ENCODE data around the gene NOTCH3.

The NOTCH3 gene

DNA sequence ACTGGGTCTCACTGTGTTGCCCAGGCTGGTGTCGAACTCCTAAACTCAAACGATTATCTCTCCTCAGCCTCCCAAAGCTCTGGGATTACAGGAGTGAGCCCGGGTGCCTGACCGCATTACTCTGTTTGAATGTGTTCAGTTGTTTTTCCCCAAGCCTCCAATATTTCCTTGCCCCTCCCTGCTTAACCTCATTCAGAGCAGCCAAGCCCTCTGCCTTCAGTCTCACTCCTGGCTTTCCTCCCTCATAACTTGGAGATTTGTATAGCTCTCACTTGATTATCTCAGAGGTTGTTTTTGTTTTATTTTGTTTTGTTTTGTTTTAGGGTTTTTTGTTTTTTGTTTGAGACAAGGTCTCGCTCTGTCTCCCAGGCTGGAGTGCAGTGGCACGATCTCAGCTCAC lies 20.0 kb upstream of the NOTCH3 start:
- H3K27ac Mint-ChIP-seq: no peak overlapping the region
- H3K27me3 Mint-ChIP-seq: peaks cover 28% of the 10 kb centered on the region
- no peaks in the 10 kb centered on the region for H3K9me3 Mint-ChIP-seq
- peaks cover 18% of the 10 kb centered on the region for H3K4me1 Mint-ChIP-seq
- DNase-seq (no peak), ATAC-seq (no peak)
- no peaks in the 10 kb centered on the region for H3K36me3 Mint-ChIP-seq (ENCODE audit: low read depth)
- no peak overlapping the region for H3K4me3 Mint-ChIP-seq

DNA sequence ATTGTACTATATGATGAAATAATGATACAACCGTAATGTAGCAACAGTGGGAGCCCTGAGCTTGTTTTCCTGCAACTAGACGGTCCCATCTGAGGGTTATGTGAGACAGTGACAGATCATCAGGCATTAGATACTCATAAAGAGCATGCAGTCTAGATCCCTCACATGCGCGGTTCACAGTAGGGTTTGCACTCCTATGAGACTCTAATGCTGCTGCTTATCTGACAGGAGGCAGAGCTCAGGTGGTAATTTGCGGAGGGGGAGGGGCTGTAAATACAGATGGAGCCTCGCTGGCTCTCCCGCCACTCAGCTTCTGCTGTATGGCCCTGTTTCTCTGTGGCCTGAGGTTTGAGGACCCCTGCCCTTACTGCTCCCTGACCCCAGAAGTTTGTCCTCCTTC lies 17.7 kb upstream of the NOTCH3 start:
- no peak for ATAC-seq
- peaks cover 14% of the 10 kb centered on the region for H3K27me3 Mint-ChIP-seq
- peaks cover 12% of the 10 kb centered on the region for H3K4me1 Mint-ChIP-seq
- no peaks in the 10 kb centered on the region for H3K36me3 Mint-ChIP-seq (ENCODE audit: low read depth)
- no peak overlapping the region for H3K4me3 Mint-ChIP-seq
- H3K9me3 Mint-ChIP-seq: no peaks in the 10 kb centered on the region
- DNase-seq: no peak
- no peak overlapping the region for H3K27ac Mint-ChIP-seq

DNA sequence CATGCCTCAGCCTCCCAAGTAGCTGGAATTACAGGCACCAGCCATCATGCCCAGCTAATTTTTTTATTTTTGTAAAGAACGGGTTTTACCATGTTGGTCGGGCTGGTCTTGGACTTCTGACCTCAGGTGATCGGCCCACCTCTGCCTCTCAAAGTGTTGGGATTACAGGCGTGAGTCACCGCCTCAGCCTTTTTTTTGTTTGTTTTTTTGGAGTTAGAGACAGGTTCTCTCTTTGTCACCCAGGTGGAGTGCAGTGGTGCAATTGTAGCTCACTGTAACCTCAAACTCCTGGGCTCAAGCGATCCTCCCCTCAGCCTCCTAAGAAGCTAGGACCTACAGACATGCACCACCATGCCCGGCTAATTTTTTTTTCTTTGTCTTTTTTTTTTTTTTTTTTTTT lies 15.6 kb upstream of the NOTCH3 start:
- no peak for ATAC-seq
- H3K9me3 Mint-ChIP-seq: no peaks in the 10 kb centered on the region
- H3K27ac Mint-ChIP-seq: no peak overlapping the region
- peaks cover 2% of the 10 kb centered on the region for H3K27me3 Mint-ChIP-seq
- no peak for DNase-seq
- H3K4me1 Mint-ChIP-seq: no peaks in the 10 kb centered on the region
- H3K36me3 Mint-ChIP-seq (ENCODE audit: low read depth): no peaks in the 10 kb centered on the region
- no peak overlapping the region for H3K4me3 Mint-ChIP-seq

GRCh38 chr19:15213715-15214381 lies 13.1 kb upstream of the NOTCH3 start:
- H3K27ac Mint-ChIP-seq: no peak overlapping the region
- H3K36me3 Mint-ChIP-seq (ENCODE audit: low read depth): no peaks in the 10 kb centered on the region
- H3K9me3 Mint-ChIP-seq: no peaks in the 10 kb centered on the region
- peaks cover 2% of the 10 kb centered on the region for H3K4me1 Mint-ChIP-seq
- DNase-seq: no peak
- H3K4me3 Mint-ChIP-seq: no peak overlapping the region
- ATAC-seq: no peak
- H3K27me3 Mint-ChIP-seq: no peaks in the 10 kb centered on the region

GRCh38 chr19:15212711-15213110 lies 11.9 kb upstream of the NOTCH3 start:
- no peak overlapping the region for H3K27ac Mint-ChIP-seq
- H3K4me3 Mint-ChIP-seq: no peak overlapping the region
- ATAC-seq (no peak), DNase-seq (no peak)
- no peaks in the 10 kb centered on the region for H3K36me3 Mint-ChIP-seq (ENCODE audit: low read depth)
- H3K9me3 Mint-ChIP-seq: no peaks in the 10 kb centered on the region
- H3K4me1 Mint-ChIP-seq: peaks cover 2% of the 10 kb centered on the region
- no peaks in the 10 kb centered on the region for H3K27me3 Mint-ChIP-seq

GRCh38 chr19:15210323-15210781 lies 9.6 kb upstream of the NOTCH3 start:
- DNase-seq: no peak
- H3K9me3 Mint-ChIP-seq: no peaks in the 10 kb centered on the region
- no peak overlapping the region for H3K27ac Mint-ChIP-seq
- no peaks in the 10 kb centered on the region for H3K36me3 Mint-ChIP-seq (ENCODE audit: low read depth)
- no peak overlapping the region for H3K4me3 Mint-ChIP-seq
- peaks cover 3% of the 10 kb centered on the region for H3K27me3 Mint-ChIP-seq
- H3K4me1 Mint-ChIP-seq: peaks cover 2% of the 10 kb centered on the region
- ATAC-seq: no peak

GRCh38 chr19:15201374-15202023 lies 704 bp upstream of the NOTCH3 start:
- H3K4me1 Mint-ChIP-seq: peaks cover 15% of the 10 kb centered on the region
- no peak overlapping the region for H3K27ac Mint-ChIP-seq
- no peaks in the 10 kb centered on the region for H3K36me3 Mint-ChIP-seq (ENCODE audit: low read depth)
- no peaks in the 10 kb centered on the region for H3K9me3 Mint-ChIP-seq
- ATAC-seq (no peak), DNase-seq (no peak)
- peak overlapping the region; percentile 32 for H3K4me3 Mint-ChIP-seq
- peaks cover 49% of the 10 kb centered on the region for H3K27me3 Mint-ChIP-seq

GRCh38 chr19:15199661-15200552 lies 888 bp downstream of the NOTCH3 start:
- DNase-seq: no peak
- no peaks in the 10 kb centered on the region for H3K9me3 Mint-ChIP-seq
- no peaks in the 10 kb centered on the region for H3K36me3 Mint-ChIP-seq (ENCODE audit: low read depth)
- H3K27me3 Mint-ChIP-seq: peaks cover 55% of the 10 kb centered on the region
- no peak for ATAC-seq
- peak overlapping the region; percentile 18 for H3K4me3 Mint-ChIP-seq
- no peak overlapping the region for H3K27ac Mint-ChIP-seq
- H3K4me1 Mint-ChIP-seq: peaks cover 18% of the 10 kb centered on the region

DNA sequence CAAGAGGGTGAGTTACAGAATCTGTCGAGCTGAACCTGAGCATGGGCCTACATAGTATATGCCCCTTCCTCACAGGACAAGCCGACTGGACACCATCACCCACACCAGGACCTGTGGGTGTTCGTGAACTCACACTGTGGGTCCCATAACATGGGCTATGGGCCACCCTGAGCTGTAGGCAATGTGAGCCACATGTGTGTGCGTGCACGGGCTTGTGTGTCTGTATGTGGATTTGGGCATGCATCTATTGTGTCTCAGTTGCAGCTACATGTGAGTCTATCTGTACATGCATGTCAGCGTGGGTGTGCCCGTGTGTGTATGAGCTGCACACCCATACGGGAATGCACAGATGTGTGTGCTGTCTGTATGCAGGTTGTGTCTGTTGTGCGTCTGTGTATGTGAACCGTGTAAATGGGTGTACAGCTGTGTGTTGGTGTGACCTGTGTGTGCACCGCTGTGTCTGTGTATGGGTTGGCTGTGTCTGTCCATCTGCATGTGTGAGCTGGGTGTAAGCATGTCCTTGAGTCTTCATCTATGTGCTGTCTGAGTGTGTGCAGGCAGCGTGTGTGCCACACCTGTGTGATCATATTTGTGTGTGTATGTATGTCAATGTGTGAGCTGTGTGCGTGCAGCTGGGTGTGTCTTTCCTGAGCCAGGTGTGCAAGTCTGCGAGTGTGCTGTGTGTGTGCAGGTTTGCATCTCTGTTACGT lies 1.7 kb downstream of the NOTCH3 start:
- peaks cover 21% of the 10 kb centered on the region for H3K4me1 Mint-ChIP-seq
- H3K9me3 Mint-ChIP-seq: no peaks in the 10 kb centered on the region
- no peak overlapping the region for H3K27ac Mint-ChIP-seq
- peak overlapping the region; percentile 18 for H3K4me3 Mint-ChIP-seq
- H3K36me3 Mint-ChIP-seq (ENCODE audit: low read depth): no peaks in the 10 kb centered on the region
- ATAC-seq: no peak
- DNase-seq: no peak
- H3K27me3 Mint-ChIP-seq: peaks cover 62% of the 10 kb centered on the region

GRCh38 chr19:15197942-15198341 lies 2.9 kb downstream of the NOTCH3 start:
- Mint-ChIP-seq H3K4me3 (no peak overlapping the region), H3K27me3 (peaks cover 68% of the 10 kb centered on the region), H3K27ac (no peak overlapping the region), H3K9me3 (no peaks in the 10 kb centered on the region), H3K4me1 (peaks cover 21% of the 10 kb centered on the region), H3K36me3 (ENCODE audit: low read depth) (no peaks in the 10 kb centered on the region)
- no peak for ATAC-seq
- DNase-seq: no peak

DNA sequence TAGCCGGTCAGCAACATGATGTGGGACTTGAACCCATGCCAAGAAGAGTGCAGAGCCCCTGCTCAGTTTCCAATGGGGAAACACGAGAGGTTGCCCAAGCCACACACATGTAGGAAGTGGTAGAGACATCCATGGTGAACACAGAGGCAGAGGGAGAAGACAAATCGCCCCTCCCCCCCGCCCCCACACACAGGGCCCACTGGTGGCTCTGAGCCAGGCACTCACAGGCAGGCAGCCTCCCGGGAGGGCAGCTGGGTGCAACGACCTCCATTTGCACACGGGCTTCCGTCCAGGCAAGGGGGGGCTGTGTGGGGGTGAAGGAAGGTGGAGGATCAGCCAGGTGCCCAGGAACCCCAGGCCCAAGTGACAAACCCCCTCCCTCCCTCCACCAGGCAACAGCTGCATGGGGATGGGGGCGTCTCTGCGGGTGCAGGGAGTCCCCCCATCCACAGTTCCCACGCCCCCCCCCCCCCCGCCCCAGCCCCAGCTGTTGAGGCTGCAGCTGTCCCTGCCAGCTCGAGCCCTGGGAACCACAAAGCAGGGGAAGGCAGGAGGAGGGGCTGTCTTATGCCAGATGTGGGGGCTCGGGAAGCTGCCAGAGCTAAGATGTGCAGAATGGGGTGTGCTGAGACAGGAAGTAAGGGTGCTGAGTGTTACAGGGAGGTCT lies 3.4 kb downstream of the NOTCH3 start:
- Mint-ChIP-seq H3K27me3 (peaks cover 66% of the 10 kb centered on the region), H3K9me3 (no peaks in the 10 kb centered on the region)

GRCh38 chr19:15196360-15197005 lies 4.3 kb downstream of the NOTCH3 start:
- Mint-ChIP-seq H3K36me3 (ENCODE audit: low read depth) (no peaks in the 10 kb centered on the region), H3K27ac (no peak overlapping the region), H3K27me3 (peaks cover 63% of the 10 kb centered on the region), H3K9me3 (no peaks in the 10 kb centered on the region), H3K4me3 (no peak overlapping the region), H3K4me1 (peaks cover 21% of the 10 kb centered on the region)
- no peak for DNase-seq
- ATAC-seq: no peak

More for the DNA sequence above, 3.4 kb downstream of the NOTCH3 start:
- no peaks in the 10 kb centered on the region for H3K36me3 Mint-ChIP-seq (ENCODE audit: low read depth)
- no peak overlapping the region for H3K27ac Mint-ChIP-seq
- ATAC-seq (no peak), DNase-seq (no peak)
- H3K4me3 Mint-ChIP-seq: no peak overlapping the region
- H3K4me1 Mint-ChIP-seq: peaks cover 21% of the 10 kb centered on the region

DNA sequence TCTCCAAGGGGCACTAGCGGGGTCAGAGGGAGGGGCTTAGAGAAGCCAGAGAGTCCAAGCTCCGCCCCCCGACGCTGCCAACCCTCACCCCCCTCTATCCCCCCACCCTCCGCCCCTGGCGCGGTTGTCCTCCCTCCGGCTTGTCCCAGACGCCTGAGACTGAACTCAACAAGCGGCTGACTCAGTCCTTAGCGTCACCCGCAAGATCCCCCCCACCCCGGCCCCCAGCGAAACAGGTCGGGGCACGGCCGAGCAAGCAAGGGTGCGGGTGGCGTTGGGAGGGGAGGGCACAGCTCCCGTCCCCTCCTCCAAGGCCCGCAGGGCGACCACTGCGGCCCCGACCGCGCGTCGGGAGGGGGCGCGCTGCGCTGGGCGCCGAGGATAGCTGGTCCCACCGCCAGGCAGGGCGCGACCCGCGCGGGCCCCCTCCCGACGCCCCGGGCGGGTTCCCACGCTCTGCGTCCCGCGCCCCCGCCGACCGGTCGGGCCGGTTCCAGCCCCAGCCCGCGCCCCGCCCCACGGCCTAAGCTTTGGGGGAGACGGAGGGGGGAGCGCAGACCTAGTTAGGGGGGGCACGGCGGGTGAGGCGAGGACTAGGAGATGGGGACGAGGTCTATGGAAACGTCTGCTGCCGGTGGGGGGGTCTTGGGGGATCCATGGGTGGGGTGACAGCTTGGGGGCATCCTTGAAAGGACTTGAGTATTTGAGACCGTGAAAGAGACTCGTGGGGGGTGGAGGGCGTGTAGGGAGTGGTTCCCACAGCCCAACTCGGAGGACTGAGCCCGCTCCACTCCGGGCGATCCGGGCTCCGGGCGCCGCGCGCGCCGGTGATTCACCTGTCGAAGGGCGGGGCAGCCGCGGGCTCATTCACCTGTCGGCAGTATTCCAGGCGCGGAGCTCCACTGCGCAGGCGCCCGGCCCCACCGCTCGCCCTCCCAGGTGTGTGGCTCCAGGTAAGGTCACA lies 5.1 kb downstream of the NOTCH3 start:
- Mint-ChIP-seq H3K27me3 (peaks cover 60% of the 10 kb centered on the region), H3K27ac (no peak overlapping the region), H3K4me1 (peaks cover 18% of the 10 kb centered on the region), H3K4me3 (no peak overlapping the region), H3K36me3 (ENCODE audit: low read depth) (no peaks in the 10 kb centered on the region), H3K9me3 (no peaks in the 10 kb centered on the region)
- DNase-seq (peak; percentile 24), ATAC-seq (peak; percentile 38)

Data from activated naive CD8-positive, alpha-beta T cell treated with anti-CD3 and anti-CD28 coated beads, Interleukin-2, amount 50 U/mL, for 24 hours (primary cell).